ENCODE data around the gene XYLT1.
"Not testable (repeated sequence)": the region's sequence is repeated elsewhere in the genome, so short reads cannot be mapped to it uniquely, and the experiment has no call there.

XYLT1 gene

DNA sequence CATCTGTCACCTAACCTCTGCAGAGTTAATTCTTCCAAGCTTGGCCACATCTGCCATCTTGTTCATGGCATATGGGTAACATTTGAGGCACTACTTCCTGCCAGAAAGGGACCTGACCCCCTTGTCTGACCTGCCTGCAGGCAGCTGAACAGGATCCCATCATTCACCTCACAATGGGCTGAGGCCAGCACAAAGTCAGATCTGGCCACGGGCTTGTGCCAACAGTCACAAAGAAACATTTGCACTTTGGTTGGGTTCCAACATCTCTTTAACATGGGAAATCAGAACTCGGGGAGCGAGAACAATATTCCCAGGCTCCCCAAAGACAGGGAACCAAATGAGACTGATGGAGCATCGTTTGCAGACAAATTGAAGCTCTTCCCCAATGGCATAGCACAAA is 116.1 kb downstream of the XYLT1 start:
- no peak for DNase-seq

DNA sequence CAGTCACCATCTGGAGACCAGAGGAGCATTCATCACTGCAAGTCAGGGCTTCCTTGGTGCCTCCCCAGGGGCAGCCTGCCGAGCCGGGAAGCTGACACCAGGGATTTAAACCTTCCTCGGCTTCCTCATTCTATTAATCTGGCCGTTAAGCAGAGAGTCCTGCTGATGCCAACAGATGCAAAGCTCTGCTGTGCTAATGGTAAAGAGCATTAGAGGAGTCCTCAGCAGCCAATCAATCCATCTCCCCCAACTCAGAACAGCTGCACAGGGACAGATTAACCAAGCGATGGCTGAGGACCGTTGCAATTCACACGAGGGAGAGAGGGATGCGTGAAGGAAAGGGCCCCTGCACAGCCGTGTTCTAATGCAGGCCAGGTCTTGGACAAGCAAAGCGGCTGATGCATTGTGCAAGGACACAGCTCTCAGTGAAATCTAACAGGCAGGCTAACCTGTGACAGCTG is 116.6 kb downstream of the XYLT1 start:
- no peak for DNase-seq

DNA sequence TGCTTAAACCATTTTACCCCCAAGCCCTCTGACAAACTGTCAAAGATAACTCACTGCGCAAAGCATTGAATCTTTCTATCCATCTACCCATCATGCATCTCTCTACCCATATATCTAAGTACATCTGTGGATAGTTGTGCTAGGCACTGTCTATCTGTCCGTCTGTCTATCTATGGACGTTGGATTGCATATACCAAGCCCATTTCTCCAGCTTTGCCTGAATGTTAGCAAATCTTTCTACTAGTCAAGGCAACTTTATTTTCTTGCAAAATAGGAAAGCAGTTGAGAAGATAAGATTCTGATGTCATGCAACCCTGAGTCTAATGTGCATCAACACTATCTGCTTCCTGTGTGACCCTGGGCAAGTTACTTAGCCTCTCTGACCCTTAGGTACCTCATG is 117.2 kb downstream of the XYLT1 start:
- DNase-seq = no peak

DNA sequence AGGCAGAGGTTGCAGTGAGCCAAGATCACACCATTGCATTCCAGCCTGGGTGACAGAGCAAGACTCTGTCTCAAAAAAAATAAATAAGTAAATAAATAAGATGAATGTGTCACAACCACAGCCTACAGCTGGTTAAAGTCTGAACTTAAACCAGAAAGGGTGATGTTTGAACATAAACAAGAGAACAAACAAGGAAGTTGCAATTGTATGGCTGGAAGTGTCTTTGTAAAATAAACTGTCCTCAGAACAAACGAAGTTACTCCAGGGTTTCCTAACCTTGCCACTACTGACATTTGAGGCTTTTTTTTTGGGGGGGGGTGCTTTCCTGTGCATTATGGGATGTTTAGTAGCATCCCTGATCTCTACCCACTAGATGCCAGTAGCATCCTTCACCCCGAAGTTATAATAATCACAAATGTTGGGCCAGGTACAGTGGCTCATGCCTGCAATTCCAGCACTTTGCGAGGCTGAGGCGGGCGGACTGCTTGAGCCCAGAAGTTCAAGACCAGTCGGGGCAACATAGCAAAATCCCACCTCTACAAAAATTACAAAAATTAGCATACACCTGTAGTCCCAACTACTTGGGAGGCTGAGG is 119.2 kb downstream of the XYLT1 start:
- no peak for DNase-seq

DNA sequence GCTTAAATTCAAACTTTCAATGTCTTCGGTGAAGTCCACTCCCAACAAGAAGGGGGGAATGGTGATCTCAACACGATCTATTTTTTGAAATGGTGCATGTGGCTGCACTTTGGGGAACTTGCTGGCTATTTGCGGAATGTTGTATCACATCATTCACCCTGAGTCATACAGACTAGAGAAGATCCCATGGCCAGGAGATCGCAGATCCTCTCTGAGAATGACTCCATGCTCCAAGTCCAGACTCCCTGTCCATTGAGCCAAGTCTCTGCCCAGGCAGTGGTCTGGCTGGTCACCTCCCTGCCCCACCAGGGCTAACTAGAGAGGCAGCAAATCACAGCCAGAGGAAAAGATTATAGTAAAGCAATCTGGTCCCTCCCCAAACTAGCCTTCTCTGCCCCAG is 120.6 kb downstream of the XYLT1 start:
- DNase-seq = no peak

DNA sequence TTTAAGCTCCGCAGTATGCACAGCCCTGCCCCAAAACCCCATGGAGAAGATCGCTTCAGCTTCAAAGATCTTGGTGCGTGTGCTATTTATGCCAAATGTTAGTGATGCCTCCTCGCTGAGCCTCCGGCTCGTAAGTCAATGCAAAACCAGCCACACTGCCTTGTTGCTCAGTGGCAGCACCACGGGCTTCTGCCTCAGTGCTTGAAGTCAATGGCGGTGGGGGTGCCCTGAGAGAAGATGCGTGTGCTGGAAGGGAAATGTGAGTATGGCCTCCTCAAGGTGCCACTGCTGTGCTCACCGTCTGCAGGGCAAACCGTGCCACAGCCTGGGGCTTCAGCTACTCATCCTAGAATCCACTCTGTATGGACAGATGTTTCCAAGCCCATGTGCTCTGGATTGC is 121.9 kb downstream of the XYLT1 start:
- no peak for DNase-seq

DNA sequence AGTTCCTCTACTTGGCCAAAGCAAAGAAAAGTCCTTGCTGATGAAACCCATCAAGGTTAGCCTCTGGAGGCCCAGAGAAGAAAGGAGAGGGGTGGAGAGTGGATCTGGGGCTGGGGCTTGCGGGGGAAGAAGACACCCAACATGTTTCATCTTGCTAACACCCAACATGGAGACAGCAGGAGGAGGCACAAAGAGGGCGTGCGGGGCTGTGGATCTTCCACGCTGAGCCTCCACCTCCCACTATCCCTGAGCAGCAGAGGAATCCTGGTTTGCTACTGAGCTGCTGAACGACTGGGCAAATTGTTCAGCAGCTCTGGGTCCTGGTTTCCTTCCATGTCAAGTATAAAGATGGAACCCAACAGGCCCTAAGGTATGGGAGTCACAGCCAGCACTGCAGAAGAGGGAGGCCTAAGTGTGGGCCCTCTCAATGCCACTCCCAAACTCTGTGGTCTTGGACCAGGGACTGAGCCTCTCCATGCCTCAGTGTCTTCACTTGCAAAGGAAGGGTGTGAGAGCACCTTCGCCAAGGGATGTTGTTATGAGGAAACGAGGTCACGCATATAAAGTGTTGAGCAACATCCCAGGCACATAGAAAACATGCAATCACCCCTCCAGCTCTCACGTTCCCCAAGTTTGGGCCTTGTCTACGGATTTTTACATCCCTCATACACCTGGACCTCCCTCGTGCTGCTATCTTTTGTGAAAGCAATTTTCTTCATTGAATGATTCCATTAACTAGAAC is 122.5 kb downstream of the XYLT1 start:
- DNase-seq = no peak

DNA sequence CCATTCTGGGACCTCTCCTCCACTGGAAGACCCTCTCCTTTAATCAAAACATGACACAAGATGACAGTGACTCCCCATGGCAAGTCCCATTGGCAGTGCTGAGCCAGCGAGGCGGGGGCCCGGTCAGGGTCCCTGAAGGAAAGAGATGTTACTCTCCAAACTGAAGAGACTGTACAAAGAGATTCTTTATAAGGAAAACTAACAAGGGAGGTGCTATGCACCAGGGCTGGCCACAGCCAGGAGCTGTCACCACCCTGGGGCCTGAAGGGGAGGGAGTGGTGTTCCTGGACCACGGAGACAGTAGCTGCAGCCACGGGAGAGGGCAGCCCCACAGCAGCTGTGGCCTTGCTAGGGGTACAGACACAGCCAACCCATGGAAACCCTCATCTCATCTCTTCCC is 123.1 kb downstream of the XYLT1 start:
- no peak for DNase-seq

DNA sequence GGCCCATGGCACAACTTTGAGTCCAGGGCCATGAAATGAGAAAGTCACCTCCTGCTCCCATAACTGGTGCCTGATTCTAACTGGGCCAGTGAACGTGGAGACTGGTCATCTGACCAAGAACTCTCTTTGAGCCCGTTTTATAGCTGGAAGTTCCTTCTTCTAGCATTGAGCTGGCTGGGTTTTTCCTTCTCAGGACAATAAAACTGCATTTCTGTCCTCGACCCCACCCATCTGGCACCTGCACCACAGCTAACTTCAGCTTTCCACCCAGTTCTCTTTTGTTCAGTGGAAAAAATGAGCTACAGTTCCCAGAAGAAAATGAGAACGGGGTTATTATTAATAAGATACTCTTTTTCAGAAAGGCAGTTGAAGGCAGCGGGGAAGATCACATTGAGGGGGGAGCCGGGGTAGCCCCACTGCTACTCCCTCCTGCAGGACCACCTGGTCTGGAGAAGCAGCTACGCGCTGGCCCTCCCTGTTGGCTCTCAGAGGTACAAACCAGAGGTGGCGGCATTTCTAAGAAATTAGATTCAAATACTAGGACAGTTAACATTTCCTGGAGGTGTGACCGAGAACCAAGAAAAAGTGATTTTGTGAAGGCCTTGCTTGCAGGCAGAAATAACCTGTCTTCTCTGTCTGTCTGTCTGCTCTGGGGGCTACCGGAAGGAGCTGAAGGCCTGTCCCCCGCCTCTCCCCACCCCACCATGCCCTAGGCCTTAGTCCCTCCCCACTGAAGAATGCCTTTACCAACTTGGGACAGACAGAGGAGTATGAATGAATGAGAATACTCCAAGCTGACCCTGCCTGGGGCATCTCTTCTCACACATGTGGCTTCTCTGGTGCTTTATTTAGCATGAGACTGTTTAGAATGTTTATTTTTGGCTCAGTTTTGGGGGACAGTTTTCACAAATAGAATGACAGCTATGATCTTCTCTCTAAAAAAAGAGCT is 123.9 kb downstream of the XYLT1 start:
- no peak for DNase-seq

DNA sequence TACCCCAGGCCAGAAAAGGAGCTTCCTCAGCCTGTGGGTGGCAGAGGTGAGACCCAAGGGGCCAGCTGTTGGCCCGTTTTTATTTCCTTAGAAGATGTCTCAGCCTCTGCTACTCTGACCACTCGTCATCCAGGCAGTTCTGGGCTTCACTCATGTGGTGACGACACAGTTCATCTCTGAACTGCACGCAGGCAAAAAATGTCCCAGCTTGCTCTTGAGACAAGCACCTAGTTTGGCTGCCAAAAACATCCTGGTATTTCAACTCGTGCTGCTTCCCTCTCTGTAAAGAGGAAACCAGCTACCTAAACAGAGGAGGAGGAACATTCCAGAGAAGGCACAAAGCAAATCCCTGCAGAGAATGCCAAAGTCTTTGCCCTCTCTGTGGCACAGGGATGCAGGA is 125.7 kb downstream of the XYLT1 start:
- no peak for DNase-seq

DNA sequence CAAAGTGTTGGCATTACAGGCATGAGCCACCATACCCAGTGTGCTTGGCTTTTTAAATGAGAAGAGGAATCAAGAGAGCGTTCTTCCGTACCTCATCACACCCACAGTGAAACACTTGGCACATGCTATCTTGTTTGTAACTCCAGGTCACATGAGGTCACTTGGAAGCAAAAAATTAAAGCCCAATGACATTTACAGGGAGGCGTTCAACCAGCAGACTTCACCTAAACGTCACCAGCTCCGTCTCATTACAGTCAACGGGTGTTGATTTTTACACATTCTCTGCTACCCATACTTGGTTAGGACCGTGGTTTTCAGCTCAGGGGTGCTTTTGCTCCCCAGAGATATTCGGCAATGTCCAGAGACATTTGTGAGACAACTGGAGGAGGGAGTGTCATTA is 127.0 kb downstream of the XYLT1 start:
- DNase-seq = no peak

DNA sequence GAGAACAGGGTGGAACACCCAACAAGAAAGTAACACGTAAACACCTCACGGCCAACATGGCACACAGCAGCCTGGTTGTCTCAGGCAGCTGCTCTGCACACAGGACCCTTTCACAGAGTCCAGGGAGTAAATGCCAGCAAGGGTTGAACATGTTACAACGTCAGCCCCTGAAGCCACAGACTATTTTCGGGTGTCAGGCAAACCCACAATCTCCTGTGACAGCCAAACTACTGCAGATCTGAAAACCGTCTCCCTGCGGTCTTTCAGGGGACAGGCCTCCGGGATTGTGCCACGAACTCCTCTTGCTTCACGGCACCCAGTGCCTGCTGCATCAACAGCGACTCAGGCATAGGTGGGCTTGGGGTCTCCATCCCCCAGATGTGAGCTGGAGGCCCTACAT is 127.7 kb downstream of the XYLT1 start:
- DNase-seq = no peak

DNA sequence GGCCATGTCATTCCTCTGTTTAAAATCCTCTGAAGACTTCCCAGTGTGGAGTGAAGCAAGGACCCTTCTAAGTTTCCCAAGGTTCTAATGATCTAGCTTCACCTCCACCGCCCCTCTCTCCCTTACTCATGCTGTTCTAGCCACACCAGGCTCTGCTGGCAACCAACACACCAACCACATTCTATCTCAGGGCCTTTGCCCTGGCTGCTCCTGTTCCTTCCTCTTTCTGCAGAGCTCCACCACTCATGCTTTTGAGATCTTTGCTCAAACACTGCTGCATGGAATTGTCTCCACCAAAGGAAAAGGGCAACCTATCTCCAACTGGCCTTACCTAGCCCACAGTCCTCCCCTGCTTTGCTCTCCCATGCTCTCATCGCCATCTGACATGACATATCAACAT is 128.7 kb downstream of the XYLT1 start:
- DNase-seq = no peak

DNA sequence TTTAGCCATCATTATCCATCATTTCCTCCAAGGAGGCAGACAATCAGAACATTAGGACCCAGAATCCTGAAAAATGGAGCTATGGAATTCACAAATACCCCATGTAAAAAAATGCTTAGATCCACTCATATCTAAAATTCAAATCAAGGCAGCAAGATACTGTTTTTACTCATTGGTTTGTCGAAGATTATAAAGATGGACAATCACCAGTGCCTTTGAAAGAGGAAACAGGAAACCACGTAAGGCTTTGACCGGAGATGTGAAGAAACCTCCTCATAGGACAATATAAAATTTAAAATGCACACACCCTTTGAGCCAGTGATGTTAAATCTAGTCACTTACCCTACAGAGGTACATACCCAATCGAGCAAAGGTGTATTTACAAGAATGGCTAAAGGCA is 130.0 kb downstream of the XYLT1 start:
- no peak for DNase-seq

DNA sequence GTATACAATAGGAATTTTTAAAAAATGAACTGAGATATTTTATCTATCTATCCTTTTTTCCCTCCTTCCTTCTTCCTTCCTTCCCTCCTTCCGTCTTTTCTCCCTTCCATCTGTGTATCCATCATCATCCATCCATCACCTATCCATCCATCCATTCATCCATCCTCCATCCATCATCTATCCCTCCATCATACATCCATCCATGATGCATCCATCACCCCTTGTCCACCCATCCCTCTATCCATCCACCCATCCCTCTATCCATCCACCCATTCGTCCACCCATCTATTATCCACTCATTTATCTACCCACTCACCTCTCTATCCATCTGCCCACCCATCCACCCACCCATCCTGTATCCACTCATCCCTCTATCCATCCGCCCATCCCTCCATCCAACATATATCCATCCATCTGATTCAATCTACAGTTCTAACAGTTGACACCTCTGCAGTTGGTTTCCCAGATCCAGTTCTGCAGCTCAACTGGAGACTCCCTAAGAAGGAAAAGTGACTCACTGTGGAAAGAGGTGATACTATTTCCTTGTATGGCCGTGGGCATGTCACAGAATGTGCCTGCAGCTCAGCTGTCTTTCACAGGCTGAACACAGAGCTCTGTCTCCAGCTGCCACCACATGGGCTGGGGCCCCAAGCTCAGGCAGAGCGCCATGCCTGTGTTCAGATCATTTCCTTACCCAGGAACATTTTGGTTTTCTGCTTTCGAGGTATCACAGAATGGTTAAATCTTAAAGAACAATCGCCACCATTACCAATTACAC is 130.8 kb downstream of the XYLT1 start:
- no peak for DNase-seq

DNA sequence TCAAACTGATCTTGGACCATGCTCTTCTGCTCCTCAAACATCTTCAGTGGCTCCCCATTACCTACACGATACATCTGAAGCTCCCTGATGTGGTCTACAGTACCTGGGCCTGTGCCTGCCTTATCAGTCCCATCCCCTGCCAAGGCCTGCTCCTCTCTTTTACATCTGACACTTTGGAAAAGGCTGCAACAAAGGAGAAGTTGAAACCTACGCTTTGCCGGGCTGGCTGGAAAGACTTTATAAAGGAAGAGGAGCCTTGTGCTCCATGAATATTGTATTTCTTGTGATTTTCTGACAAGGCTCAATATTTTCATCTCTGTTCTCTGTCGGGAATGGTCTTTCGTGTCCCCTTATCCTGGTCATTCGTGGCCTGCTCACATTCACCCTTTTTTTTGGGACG is 132.5 kb downstream of the XYLT1 start:
- DNase-seq = no peak

DNA sequence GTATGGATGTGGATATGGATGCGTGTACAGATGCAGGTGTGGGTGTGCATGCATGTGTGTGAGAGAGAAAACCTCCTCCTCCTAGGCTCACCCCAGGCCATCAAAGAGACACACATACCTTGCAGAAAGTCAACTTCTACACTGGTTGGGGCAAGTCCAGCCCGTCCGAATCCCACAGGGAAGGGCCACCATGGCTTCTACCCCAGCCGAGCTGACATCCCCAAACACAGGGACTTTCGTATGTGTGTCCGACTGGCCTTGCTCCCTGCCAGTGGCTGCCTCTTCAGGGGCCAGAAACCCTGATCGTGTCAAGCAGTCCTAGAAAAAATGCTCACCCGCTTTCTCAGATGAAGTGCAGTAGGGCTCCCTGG is 134.2 kb downstream of the XYLT1 start:
- DNase-seq = no peak

DNA sequence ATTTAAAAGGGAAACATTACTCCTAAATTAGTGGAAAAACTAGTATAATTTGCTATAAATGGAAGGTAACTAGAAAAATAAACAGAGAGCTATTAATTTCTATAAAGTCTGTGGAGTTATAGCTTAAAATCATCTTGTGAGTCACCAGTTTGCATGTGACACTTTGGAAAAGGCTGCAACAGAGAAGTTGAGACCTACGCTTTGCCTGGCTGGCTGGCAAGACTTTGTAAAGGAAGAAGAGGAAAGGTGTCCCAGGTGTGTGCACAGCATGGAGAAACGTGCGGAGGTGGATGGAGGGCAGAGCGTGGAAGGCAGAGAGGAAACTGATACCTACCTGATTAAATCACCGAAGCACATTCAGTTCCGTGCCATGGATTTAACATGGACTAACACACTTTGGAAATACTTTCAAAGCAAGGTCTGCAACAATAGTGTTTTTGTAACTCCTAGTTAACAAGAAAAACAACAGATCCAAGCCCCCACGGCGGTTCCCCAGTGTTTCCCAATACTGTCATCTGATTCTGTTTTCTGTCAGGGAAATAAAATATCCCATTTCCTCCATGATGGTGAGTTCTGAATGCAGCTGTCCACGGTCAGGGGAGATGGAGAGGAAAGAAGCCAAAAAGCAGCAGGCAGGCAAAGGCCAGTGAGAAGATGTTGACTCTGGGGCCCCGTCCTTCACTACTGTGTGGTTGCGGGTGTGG is 134.8 kb downstream of the XYLT1 start:
- no peak for DNase-seq

DNA sequence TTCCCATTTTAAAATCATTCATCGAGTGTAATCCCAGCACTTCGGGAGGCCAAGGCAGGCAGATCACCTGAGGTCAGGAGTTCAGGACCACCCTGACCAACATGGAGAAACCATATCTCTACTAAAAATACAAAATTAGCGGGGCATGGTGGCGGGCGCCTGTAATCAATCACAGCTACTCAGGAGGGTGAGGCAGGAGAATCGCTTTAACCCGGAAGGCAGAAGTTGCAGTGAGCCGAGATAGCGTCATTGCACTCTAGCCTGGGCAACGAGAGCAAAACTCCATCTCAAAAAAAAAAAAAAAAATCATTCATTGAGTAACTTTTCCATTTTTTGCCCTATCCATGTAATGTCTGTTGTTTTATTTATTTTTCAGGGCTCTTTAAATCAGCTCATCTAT is 135.4 kb downstream of the XYLT1 start:
- DNase-seq = not testable (repeated sequence)

DNA sequence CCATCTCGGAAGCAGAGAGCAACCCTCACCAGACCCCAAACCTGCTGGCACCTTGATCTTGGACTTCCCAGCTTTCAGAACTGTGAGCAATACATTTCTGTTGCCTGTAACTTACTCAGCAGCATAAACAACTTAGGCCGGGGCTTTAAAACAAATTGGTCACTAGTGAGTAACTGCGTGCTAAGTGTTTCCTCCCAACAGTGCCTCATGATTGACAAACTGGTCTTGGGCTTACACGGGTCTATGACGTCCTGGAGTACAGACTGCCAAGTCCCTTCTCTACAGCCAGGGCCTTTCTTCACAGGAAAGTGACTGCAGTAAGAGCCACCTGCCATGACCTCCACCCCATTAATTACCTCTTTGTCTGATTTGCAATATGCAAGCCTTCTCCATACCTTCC is 136.7 kb downstream of the XYLT1 start:
- DNase-seq = no peak

DNA sequence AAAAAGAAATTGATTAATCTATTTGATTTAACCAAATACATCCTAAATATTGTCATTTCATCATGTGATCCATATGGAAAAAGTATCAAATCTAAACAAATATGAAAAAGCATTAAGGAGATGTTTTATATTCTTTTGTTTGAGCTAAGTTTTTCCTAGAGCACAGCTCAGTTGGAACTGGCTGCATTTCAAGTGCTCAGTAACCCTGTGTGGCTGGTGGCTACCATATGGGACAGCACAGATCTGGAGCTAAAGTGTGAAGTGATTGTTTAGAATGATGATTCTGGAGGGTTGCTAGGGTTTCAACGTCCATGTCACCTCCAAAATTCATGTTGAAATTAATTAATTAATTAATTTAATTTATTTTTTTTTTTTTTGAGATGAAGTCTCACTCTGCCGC is 137.5 kb downstream of the XYLT1 start:
- no peak for DNase-seq

DNA sequence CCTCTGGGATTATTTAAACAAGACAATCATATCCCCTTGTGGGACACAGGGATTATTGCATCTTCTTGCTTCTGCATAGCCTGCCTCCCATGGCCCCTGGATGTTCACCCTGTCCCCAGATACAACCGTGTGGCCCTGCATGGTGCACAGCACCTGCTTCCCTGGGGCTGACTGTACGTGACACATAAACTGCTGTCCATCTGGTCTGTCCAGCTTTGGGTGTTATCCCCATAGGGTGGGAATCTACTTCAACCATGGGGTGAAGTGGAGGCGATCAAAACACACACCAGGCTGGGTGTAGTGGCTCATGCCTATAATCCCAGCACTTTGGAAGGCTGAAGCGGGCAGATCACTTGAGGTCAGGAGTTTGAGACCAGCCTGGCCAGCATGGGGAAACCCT is 138.8 kb downstream of the XYLT1 start:
- DNase-seq = no peak

All from activated naive CD4-positive, alpha-beta T cell (primary cell).